Neural crest cell (in vitro differentiated cells): ENCODE measurements around the gene WDR45. TPM values are rescaled to one million over a fixed set of nuclear protein-coding genes. Genes with fewer than 3 reads are reported as not detected.

Experiments used
- DNase-seq: peaks from one replicate; pipeline ENCODE4 v3.0.0; 2021; ENCODE audit warnings: low read depth, mixed read lengths, low spot score
- H3K27ac Mint-ChIP-seq: one replicate; pipeline ENCODE4 v1.8.0; 2021; ENCODE audit warnings: mild to moderate bottlenecking, mixed read lengths; ENCODE audit not compliant: unreplicated experiment
- H3K27me3 Mint-ChIP-seq: 2 replicates; pipeline ENCODE4 v1.8.0; 2021; ENCODE audit warnings: low read depth, mild to moderate bottlenecking, mixed read lengths
- H3K36me3 Mint-ChIP-seq: 2 replicates; pipeline ENCODE4 v1.8.0; 2021; ENCODE audit warnings: low read depth, mild to moderate bottlenecking, mixed read lengths
- H3K4me1 Mint-ChIP-seq: 2 replicates; pipeline ENCODE4 v1.8.0; 2021; ENCODE audit warnings: mixed read lengths
- H3K4me3 Mint-ChIP-seq: one replicate; pipeline ENCODE4 v1.8.0; 2021; ENCODE audit warnings: mild to moderate bottlenecking, mixed read lengths
- H3K9me3 Mint-ChIP-seq: 2 replicates; pipeline ENCODE4 v1.8.0; 2021; ENCODE audit warnings: mixed read lengths
- CTCF ChIP-seq: fragments of 200-600 bp; sonication (generic); conservative IDR thresholded peaks from 2 replicates; pipeline ENCODE4 v1.5.0; 2021; ENCODE audit warnings: antibody characterized with exemption, mild to moderate bottlenecking
- total RNA-seq: library from RNA; stranded (reverse); gene quantifications from 2 replicates; pipeline ENCODE4 v1.2.1, GENCODE V29; 2021

WDR45 gene
- total RNA-seq, 1 donor from 2014 or later = 29.0 TPM

- H3K36me3 Mint-ChIP-seq = peaks cover 3% of the 10 kb centered on the region
- peak within 1 kb of the TSS; percentile 95 for H3K27ac Mint-ChIP-seq
These were observed 36.3 kb downstream of the WDR45 start, which contains the start of gene TFE3 for GRCh38 chrX:49043220-49043986. TSS of gene TFE3 (minus strand) at chrX:49043357. CDS start at chrX:49043226, 131 bp downstream.

GRCh38 chrX:49042581-49043219 lies 37.0 kb downstream of the WDR45 start:
- Mint-ChIP-seq H3K9me3 (no peaks in the 10 kb centered on the region), H3K36me3 (peaks cover 6% of the 10 kb centered on the region), H3K4me3 (peak overlapping the region; percentile 95), H3K27ac (peak overlapping the region; percentile 95), H3K27me3 (no peaks in the 10 kb centered on the region), H3K4me1 (peaks cover 42% of the 10 kb centered on the region)
- no peak for TF ChIP-seq CTCF
- DNase-seq = no peak

More at GRCh38 chrX:49043220-49043986, 36.3 kb downstream of the WDR45 start, which contains the start of gene TFE3:
- Mint-ChIP-seq H3K9me3 (no peaks in the 10 kb centered on the region), H3K27me3 (no peaks in the 10 kb centered on the region), H3K4me3 (peak within 1 kb of the TSS; percentile 95), H3K4me1 (peaks cover 41% of the 10 kb centered on the region)
- peak; percentile 82 for DNase-seq
- TF ChIP-seq CTCF = peak; percentile 71

- no peak for TF ChIP-seq CTCF
- no peaks in the 10 kb centered on the region for H3K27me3 Mint-ChIP-seq
- H3K4me1 Mint-ChIP-seq = peaks cover 42% of the 10 kb centered on the region
- peak overlapping the region; percentile 95 for H3K27ac Mint-ChIP-seq
- no peak for DNase-seq
- peaks cover 8% of the 10 kb centered on the region for H3K36me3 Mint-ChIP-seq
- H3K9me3 Mint-ChIP-seq = no peaks in the 10 kb centered on the region
- H3K4me3 Mint-ChIP-seq = peak overlapping the region; percentile 95
These were observed 37.7 kb downstream of the WDR45 start for GRCh38 chrX:49041744-49042580.

GRCh38 chrX:49040376-49040955 lies 39.2 kb downstream of the WDR45 start:
- no peaks in the 10 kb centered on the region for H3K9me3 Mint-ChIP-seq
- no peaks in the 10 kb centered on the region for H3K27me3 Mint-ChIP-seq
- peak overlapping the region; percentile 94 for H3K27ac Mint-ChIP-seq
- peaks cover 8% of the 10 kb centered on the region for H3K36me3 Mint-ChIP-seq
- no peak for TF ChIP-seq CTCF
- DNase-seq = no peak
- H3K4me1 Mint-ChIP-seq = peaks cover 42% of the 10 kb centered on the region
- H3K4me3 Mint-ChIP-seq = peak overlapping the region; percentile 95
